PC-3 (cell line): ENCODE data around the gene OBP2B. TPM values are rescaled to one million over a fixed set of nuclear protein-coding genes. Genes with fewer than 3 reads are reported as not detected.

Experiments
- ATAC-seq: fragments of 200-7000 bp; cut with Tn5 transposase; 2 replicates; pipeline ENCODE4 v1.9.1; 2020; ENCODE audit warnings: mild to moderate bottlenecking, moderate library complexity
- BruUV-seq: library from RNA; stranded (reverse); fragments of 400-500 nt; replicated peaks from 2 replicates; lab custom pipeline; 2021; lab: Mats Ljungman, UMichigan
- CTCF ChIA-PET: fragments of 300-600 bp; sonication (Branson Sonifier 250); formaldehyde crosslinking; loops from one replicate; lab custom pipeline; 2022; ENCODE audit warnings: antibody characterized with exemption; lab: Charles Lee
- POLR2A ChIA-PET: fragments of 300-600 bp; sonication (Branson Sonifier 250); formaldehyde crosslinking; loops from one replicate; lab custom pipeline; 2022; ENCODE audit warnings: antibody characterized with exemption; ENCODE audit not compliant: unreplicated experiment; lab: Charles Lee
- DNase-seq: peaks from one replicate; pipeline ENCODE4 v3.0.0-alpha.2; 2015
- H2AFZ ChIP-seq: fragments of 300-600 bp; sonication (generic); 2 replicates; pipeline ENCODE4 v1.6.0; 2016; ENCODE audit warnings: antibody characterized with exemption, low read length
- H3F3A ChIP-seq: fragments of 300-600 bp; sonication (generic); one replicate; pipeline ENCODE4 v1.6.0; 2017; ENCODE audit warnings: antibody characterized with exemption, low read length, control low read depth, mild to moderate bottlenecking; ENCODE audit not compliant: unreplicated experiment
- H3K27ac ChIP-seq: fragments of 300-600 bp; sonication (generic); 2 replicates; pipeline ENCODE4 v1.5.1; 2016; ENCODE audit warnings: mild to moderate bottlenecking, low read length
- H3K27me3 ChIP-seq: fragments of 300-600 bp; sonication (generic); 2 replicates; pipeline ENCODE4 v1.6.1; 2016; ENCODE audit warnings: low read length, mixed read lengths
- H3K36me3 ChIP-seq: fragments of 300-600 bp; sonication (generic); 2 replicates; pipeline ENCODE4 v1.6.1; 2016; ENCODE audit warnings: low read depth, mixed run types, low read length, mixed read lengths
- H3K4me1 ChIP-seq: fragments of 300-600 bp; sonication (generic); 2 replicates; pipeline ENCODE4 v1.5.1; 2016; ENCODE audit warnings: low read length; ENCODE audit not compliant: insufficient read depth
- H3K4me2 ChIP-seq: fragments of 300-600 bp; sonication (generic); 2 replicates; pipeline ENCODE4 v1.6.0; 2016; ENCODE audit warnings: low read length
- H3K4me3 ChIP-seq: fragments of 300-600 bp; sonication (generic); 2 replicates; pipeline ENCODE4 v1.5.1; 2016; ENCODE audit warnings: mild to moderate bottlenecking, low read length, mixed read lengths
- H3K79me2 ChIP-seq: fragments of 300-600 bp; sonication (generic); 2 replicates; pipeline ENCODE4 v1.6.1; 2017; ENCODE audit warnings: low read length, mixed read lengths
- H3K9ac ChIP-seq: fragments of 300-600 bp; sonication (generic); 2 replicates; pipeline ENCODE4 v1.6.0; 2016; ENCODE audit warnings: mild to moderate bottlenecking, low read length
- H3K9me2 ChIP-seq: fragments of 300-600 bp; sonication (generic); replicated peaks from 2 replicates; pipeline ENCODE4 v1.6.1; 2016; ENCODE audit warnings: mixed run types, low read length, mixed read lengths
- H3K9me3 ChIP-seq: fragments of 300-600 bp; sonication (generic); 2 replicates; pipeline ENCODE4 v1.6.1; 2016; ENCODE audit warnings: low read length, mixed read lengths
- H4K20me1 ChIP-seq: fragments of 300-600 bp; sonication (generic); 2 replicates; pipeline ENCODE4 v1.6.1; 2016; ENCODE audit warnings: low read length, mixed read lengths
- EZH2 ChIP-seq: fragments of 300-600 bp; sonication (generic); IDR thresholded peaks from one replicate; pipeline ENCODE4 v1.6.1; 2017; ENCODE audit warnings: antibody characterized with exemption, mild to moderate bottlenecking, low read length; ENCODE audit not compliant: unreplicated experiment
- EZH2phosphoT487 ChIP-seq: fragments of 300-600 bp; sonication (generic); IDR thresholded peaks from 2 replicates; pipeline ENCODE4 v1.6.1; 2018; ENCODE audit warnings: mild to moderate bottlenecking, antibody characterized with exemption, low read length, borderline replicate concordance
- intact Hi-C: fragments of 100-400 bp; cut with micrococcal nuclease; formaldehyde crosslinking; loops from 2 replicates; pipeline ENCODE4 v1.9.0; 2023
- total RNA-seq: library from RNA; depleted of rRNA; stranded (reverse); fragments of >200 nt; gene quantifications from 2 replicates; pipeline ENCODE4 v1.2.3, GENCODE V29; 2014
- TF ChIP-seq, protein P1 (sequence below): fragments of 300-600 bp; sonication (generic); conservative IDR thresholded peaks from 2 replicates; pipeline ENCODE4 v1.5.1; 2017; ENCODE audit warnings: antibody characterized with exemption, low read depth, mild to moderate bottlenecking, low read length

OBP2B gene
- total RNA-seq, 1 experiment from 2014 or later: not detected

DNA sequence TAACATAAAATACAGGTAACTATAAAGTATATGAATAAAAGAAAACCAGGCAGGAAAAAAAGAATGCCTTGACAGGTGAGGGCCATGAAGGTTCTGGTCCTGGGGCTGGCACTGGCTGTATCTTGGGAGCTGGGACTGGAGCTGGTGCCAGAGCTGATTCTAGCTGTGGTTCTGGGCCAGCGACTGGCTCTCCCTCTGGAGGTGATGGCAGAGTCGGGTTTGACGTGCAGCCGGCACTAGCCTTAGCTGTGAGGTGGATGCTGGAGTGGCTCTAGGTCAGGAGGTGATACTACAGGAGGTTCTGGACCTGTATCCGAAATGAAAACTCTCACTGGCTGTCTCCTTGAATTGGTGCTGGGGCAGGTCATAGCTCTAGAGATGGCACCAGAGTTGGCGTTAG lies 22.3 kb downstream of the OBP2B start:
- H2AFZ ChIP-seq: no peak overlapping the region
- H3K36me3 ChIP-seq: no peaks in the 10 kb centered on the region
- TF ChIP-seq EZH2: no peak
- no TSS peak for BruUV-seq
- H3K27me3 ChIP-seq: no peaks in the 10 kb centered on the region
- DNase-seq (no peak), ATAC-seq (no peak)
- H3K4me1 ChIP-seq: 0 out of 2 replicates have a peak, but pooled peaks cover 4% of the 10 kb centered on the region
- H3K9me2 ChIP-seq: no peaks in the 10 kb centered on the region
- H3K9ac ChIP-seq: no peak overlapping the region
- no peak overlapping the region for H3K4me2 ChIP-seq
- H3K27ac ChIP-seq: no peak overlapping the region
- intact Hi-C loops: loop anchor here (1.0 to 5.0 kb wide), 2 partner anchors 143 to 301 kb away; no protein-coding TSS in a partner anchor
- H3K9me3 ChIP-seq: no peaks in the 10 kb centered on the region
- CTCF ChIA-PET: interaction anchor here (1.2 kb wide), 1 partner anchor 300 kb away, joined by 6 read pairs; no protein-coding TSS in a partner anchor
- no peak overlapping the region for H3K4me3 ChIP-seq
- no peaks in the 10 kb centered on the region for H3F3A ChIP-seq
- H3K79me2 ChIP-seq: no peaks in the 10 kb centered on the region
- no peaks in the 10 kb centered on the region for H4K20me1 ChIP-seq
- POLR2A ChIA-PET: no interaction called here

DNA sequence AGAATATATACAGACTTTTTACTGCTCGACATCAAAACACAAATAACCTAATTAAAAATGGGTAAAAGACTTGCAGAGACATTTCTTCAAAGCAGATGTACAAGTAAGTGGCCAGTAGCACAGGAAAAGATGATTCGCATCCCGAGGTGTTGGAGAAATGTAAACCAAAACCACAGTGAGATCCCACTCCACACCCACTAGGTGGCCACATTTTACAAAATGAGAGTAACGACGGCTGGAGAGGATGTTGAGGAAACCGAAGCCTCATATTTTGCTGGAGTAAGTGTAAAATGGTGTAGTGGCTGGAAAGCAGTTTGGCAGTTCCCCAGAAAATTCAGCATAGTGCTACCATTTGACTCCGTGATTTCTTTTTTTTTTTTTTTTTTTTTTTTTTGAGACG lies 24.1 kb downstream of the OBP2B start:
- Histone ChIP-seq H3K27ac (no peak overlapping the region), H3K4me3 (no peak overlapping the region), H3K4me2 (no peak overlapping the region), H3K36me3 (no peaks in the 10 kb centered on the region), H3K9ac (no peak overlapping the region), H3K79me2 (no peaks in the 10 kb centered on the region), H3K4me1 (0 out of 2 replicates have a peak, but pooled peaks cover 4% of the 10 kb centered on the region), H3F3A (no peaks in the 10 kb centered on the region), H3K9me2 (no peaks in the 10 kb centered on the region), H2AFZ (no peak overlapping the region), H3K27me3 (no peaks in the 10 kb centered on the region), H3K9me3 (no peaks in the 10 kb centered on the region), H4K20me1 (no peaks in the 10 kb centered on the region)
- intact Hi-C loops: loop anchor here (5.0 kb wide), 1 partner anchor 302 kb away; no protein-coding TSS in a partner anchor
- TF ChIP-seq, protein P1, sequence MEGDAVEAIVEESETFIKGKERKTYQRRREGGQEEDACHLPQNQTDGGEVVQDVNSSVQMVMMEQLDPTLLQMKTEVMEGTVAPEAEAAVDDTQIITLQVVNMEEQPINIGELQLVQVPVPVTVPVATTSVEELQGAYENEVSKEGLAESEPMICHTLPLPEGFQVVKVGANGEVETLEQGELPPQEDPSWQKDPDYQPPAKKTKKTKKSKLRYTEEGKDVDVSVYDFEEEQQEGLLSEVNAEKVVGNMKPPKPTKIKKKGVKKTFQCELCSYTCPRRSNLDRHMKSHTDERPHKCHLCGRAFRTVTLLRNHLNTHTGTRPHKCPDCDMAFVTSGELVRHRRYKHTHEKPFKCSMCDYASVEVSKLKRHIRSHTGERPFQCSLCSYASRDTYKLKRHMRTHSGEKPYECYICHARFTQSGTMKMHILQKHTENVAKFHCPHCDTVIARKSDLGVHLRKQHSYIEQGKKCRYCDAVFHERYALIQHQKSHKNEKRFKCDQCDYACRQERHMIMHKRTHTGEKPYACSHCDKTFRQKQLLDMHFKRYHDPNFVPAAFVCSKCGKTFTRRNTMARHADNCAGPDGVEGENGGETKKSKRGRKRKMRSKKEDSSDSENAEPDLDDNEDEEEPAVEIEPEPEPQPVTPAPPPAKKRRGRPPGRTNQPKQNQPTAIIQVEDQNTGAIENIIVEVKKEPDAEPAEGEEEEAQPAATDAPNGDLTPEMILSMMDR: peak; percentile 61
- no peak for TF ChIP-seq EZH2phosphoT487
- DNase-seq (peak; percentile 78), ATAC-seq (peak; percentile 80)
- BruUV-seq: no TSS peak
- POLR2A ChIA-PET: no interaction called here
- CTCF ChIA-PET: interaction anchor here (0.6 kb wide), 1 partner anchor 121 kb away, joined by 8 read pairs; no protein-coding TSS in a partner anchor

DNA sequence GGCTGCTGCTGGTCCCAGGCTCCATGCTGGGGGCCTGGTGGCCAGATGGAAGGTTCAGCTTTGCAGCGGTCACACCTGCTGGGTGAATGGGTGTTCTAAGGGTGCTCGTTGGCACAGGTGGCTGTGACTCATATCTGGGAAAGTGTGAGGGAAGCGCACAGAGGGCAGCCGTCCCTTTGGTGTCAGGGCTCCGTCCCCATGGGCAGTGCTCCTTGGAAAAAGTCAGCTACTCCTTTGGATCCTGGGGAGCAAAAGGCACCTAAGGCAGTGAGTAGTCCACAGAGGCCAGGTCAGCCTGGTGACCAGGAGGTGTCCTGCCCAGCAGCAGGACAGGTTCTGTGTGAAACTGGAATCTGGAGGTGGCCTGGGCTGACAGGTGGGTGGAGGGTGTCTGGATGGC lies 26.9 kb downstream of the OBP2B start:
- no peaks in the 10 kb centered on the region for H3K36me3 ChIP-seq
- no peak overlapping the region for H3K27ac ChIP-seq
- CTCF ChIA-PET: no interaction called here
- no peak for TF ChIP-seq EZH2
- TF ChIP-seq EZH2phosphoT487: no peak
- TF ChIP-seq, protein P1: no peak
- 0 out of 2 replicates have a peak, but pooled peaks cover 8% of the 10 kb centered on the region for H3K27me3 ChIP-seq
- DNase-seq: no peak
- no peak for ATAC-seq
- H3K9me2 ChIP-seq: no peaks in the 10 kb centered on the region
- H3K9me3 ChIP-seq: no peaks in the 10 kb centered on the region
- no peaks in the 10 kb centered on the region for H3K79me2 ChIP-seq
- H3K4me2 ChIP-seq: no peak overlapping the region
- H3K4me1 ChIP-seq: 0 out of 2 replicates have a peak, but pooled peaks cover 4% of the 10 kb centered on the region
- H3K4me3 ChIP-seq: no peak overlapping the region
- no peaks in the 10 kb centered on the region for H4K20me1 ChIP-seq
- BruUV-seq: no TSS peak
- H3F3A ChIP-seq: no peaks in the 10 kb centered on the region
- intact Hi-C loops: no loop called here
- no peak overlapping the region for H3K9ac ChIP-seq
- H2AFZ ChIP-seq: no peak overlapping the region
- POLR2A ChIA-PET: no interaction called here
